GM23338 (cell line): ENCODE results near the gene KRT74. TPM values are rescaled to one million over a fixed set of nuclear protein-coding genes. Genes with fewer than 3 reads are reported as not detected.

Experiments used
- ATAC-seq: fragments of 200-7000 bp; cut with Tn5 transposase; 3 replicates; pipeline ENCODE4 v1.9.1; 2020
- DNase-seq: peaks from one replicate; pipeline ENCODE4 v3.0.0-alpha.2; 2015; ENCODE audit warnings: low spot score
- H2AFZ ChIP-seq: fragments of 200-600 bp; sonication (generic); 2 replicates; pipeline ENCODE4 v1.8.0; 2016; ENCODE audit warnings: antibody characterized with exemption, mild to moderate bottlenecking, moderate library complexity
- H3F3A ChIP-seq: fragments of 200-600 bp; sonication (generic); replicated peaks from 2 replicates; pipeline ENCODE4 v1.8.0; 2017; ENCODE audit warnings: antibody characterized with exemption, mixed run types, low read depth
- H3K27ac ChIP-seq: fragments of 200-600 bp; sonication (generic); 2 replicates; pipeline ENCODE4 v1.6.1; 2016; ENCODE audit warnings: low read depth
- H3K27me3 ChIP-seq: fragments of 200-600 bp; sonication (generic); 2 replicates; pipeline ENCODE4 v1.8.0; 2016; ENCODE audit warnings: mild to moderate bottlenecking, mixed run types, moderate library complexity; ENCODE audit not compliant: insufficient read depth
- H3K36me3 ChIP-seq: fragments of 200-600 bp; sonication (generic); 2 replicates; pipeline ENCODE4 v1.8.0; 2016; ENCODE audit warnings: mild to moderate bottlenecking; ENCODE audit not compliant: insufficient read depth
- H3K4me1 ChIP-seq: fragments of 200-600 bp; sonication (generic); 2 replicates; pipeline ENCODE4 v1.8.0; 2016; ENCODE audit warnings: mild to moderate bottlenecking, moderate library complexity; ENCODE audit not compliant: insufficient read depth
- H3K4me2 ChIP-seq: fragments of 200-600 bp; sonication (generic); 2 replicates; pipeline ENCODE4 v1.7.1; 2017; ENCODE audit warnings: mixed run types
- H3K4me3 ChIP-seq: fragments of 200-600 bp; sonication (generic); 2 replicates; pipeline ENCODE4 v1.6.1; 2016; ENCODE audit warnings: mixed run types
- H3K79me2 ChIP-seq: fragments of 200-600 bp; sonication (generic); replicated peaks from 2 replicates; pipeline ENCODE4 v1.8.0; 2017; ENCODE audit warnings: mild to moderate bottlenecking; ENCODE audit not compliant: insufficient read depth
- H3K9me2 ChIP-seq: fragments of 200-600 bp; sonication (generic); 2 replicates; pipeline ENCODE4 v1.8.0; 2017; ENCODE audit not compliant: insufficient read depth
- H4K20me1 ChIP-seq: fragments of 200-600 bp; sonication (generic); replicated peaks from 2 replicates; pipeline ENCODE4 v1.8.0; 2017; ENCODE audit warnings: mild to moderate bottlenecking; ENCODE audit not compliant: insufficient read depth
- H3K27ac Mint-ChIP-seq: 2 replicates; pipeline ENCODE4 v1.8.0; 2020; ENCODE audit warnings: inconsistent platforms, mild to moderate bottlenecking, moderate library complexity, mixed read lengths
- H3K27me3 Mint-ChIP-seq: 3 replicates; pipeline ENCODE4 v1.8.0; 2022; ENCODE audit warnings: low read depth, mild to moderate bottlenecking, moderate library complexity, mixed read lengths, inconsistent platforms; ENCODE audit not compliant: insufficient read depth, poor library complexity
- H3K36me3 Mint-ChIP-seq: 3 replicates; pipeline ENCODE4 v1.8.0; 2021; ENCODE audit warnings: low read depth, mild to moderate bottlenecking, inconsistent platforms, moderate library complexity, mixed read lengths
- H3K4me1 Mint-ChIP-seq: 3 replicates; pipeline ENCODE4 v1.8.0; 2020; ENCODE audit warnings: mild to moderate bottlenecking, inconsistent platforms, mixed read lengths
- H3K4me3 Mint-ChIP-seq: 3 replicates; pipeline ENCODE4 v1.8.0; 2021; ENCODE audit warnings: moderate library complexity, mild to moderate bottlenecking, inconsistent platforms, mixed read lengths
- H3K9me3 Mint-ChIP-seq: 3 replicates; pipeline ENCODE4 v1.8.0; 2020; ENCODE audit warnings: moderate library complexity, mild to moderate bottlenecking, inconsistent platforms, mixed read lengths
- ETS1 ChIP-seq: IDR thresholded peaks from 2 replicates; pipeline ENCODE4 v1.6.1; 2016; ENCODE audit warnings: antibody characterized with exemption
- EZH2phosphoT487 ChIP-seq: fragments of 200-600 bp; sonication (generic); IDR thresholded peaks from one replicate; pipeline ENCODE4 v1.8.1; 2018; ENCODE audit warnings: antibody characterized with exemption; ENCODE audit not compliant: unreplicated experiment
- JUNB ChIP-seq: IDR thresholded peaks from one replicate; pipeline ENCODE4 v1.6.1; 2016; ENCODE audit warnings: antibody characterized with exemption; ENCODE audit not compliant: unreplicated experiment
- NANOG ChIP-seq: IDR thresholded peaks from 2 replicates; pipeline ENCODE4 v1.6.1; 2016; ENCODE audit warnings: antibody characterized with exemption, borderline replicate concordance
- STAT1 ChIP-seq: IDR thresholded peaks from one replicate; pipeline ENCODE4 v1.6.1; 2016; ENCODE audit warnings: antibody characterized with exemption; ENCODE audit not compliant: unreplicated experiment
- ZNF114 ChIP-seq: fragments of 250-450 bp; sonication (Bioruptor Pico); IDR thresholded peaks from 2 replicates; pipeline ENCODE4 v1.5.0; 2020; ENCODE audit warnings: mild to moderate bottlenecking, moderate library complexity
- ZNF331 ChIP-seq: fragments of 250-450 bp; sonication (Bioruptor Pico); IDR thresholded peaks from 2 replicates; pipeline ENCODE4 v1.5.0; 2020; ENCODE audit warnings: low read depth, mild to moderate bottlenecking, moderate library complexity
- polyA plus RNA-seq: library from polyadenylated mRNA; unstranded; fragments of >200 nt; fragmentation: Nextera tagmentation; extraction: Ambion mirVana; gene quantifications from 2 replicates; pipeline ENCODE4 v1.2.1, GENCODE V29; 2016
- total RNA-seq: library from RNA; depleted of rRNA; stranded (reverse); fragments of >200 nt; shearing (Covaris generic); gene quantifications from 2 replicates; pipeline ENCODE4 v1.2.3, GENCODE V29; 2014
- TF ChIP-seq, protein P1 (sequence below): IDR thresholded peaks from one replicate; pipeline ENCODE4 v1.6.1; 2018; ENCODE audit warnings: antibody characterized with exemption; ENCODE audit not compliant: unreplicated experiment
- TF ChIP-seq, protein P2 (sequence below), 2 experiments: fragments of 200-600 bp in 1 of 2; sonication (generic) in 1 of 2; conservative IDR thresholded peaks; 2 replicates each; pipeline versions ENCODE4 v1.5.1 to v1.6.1; 2016 to 2017; ENCODE audit warnings: antibody characterized with exemption in 2 of 2, low read depth in 2 of 2, mild to moderate bottlenecking in 2 of 2, moderate library complexity in 1 of 2

The KRT74 gene
- total and polyA plus RNA-seq, 2 experiments from 2014 or later: not detected

GRCh38 chr12:52537101-52537500 is 36.5 kb downstream of the KRT74 start (continued):
- no peak for TF ChIP-seq ZNF331 (CRISPR knock-in tag)
- no peak for TF ChIP-seq EZH2phosphoT487
- TF ChIP-seq ETS1: no peak

DNA sequence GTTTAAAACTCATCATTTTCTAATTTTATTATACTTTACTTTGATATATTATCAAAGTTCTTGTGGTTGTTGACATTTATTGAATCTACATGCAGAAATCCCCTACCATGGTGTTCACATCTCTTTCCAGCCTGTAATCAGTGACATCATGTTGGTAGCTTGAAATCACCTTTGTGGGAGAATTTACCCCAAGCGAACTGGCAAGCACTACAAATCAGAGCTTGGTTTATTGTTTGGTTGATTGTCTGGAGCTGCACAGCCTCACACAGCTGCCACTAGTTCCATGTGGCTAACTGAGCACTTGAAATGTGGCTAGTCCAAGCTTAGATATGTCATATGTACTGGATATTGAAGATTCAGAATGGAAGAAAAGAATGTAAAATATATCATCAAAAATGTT is 38.1 kb downstream of the KRT74 start:
- Mint-ChIP-seq H3K27ac (no peak overlapping the region), H3K9me3 (no peaks in the 10 kb centered on the region), H3K4me1 (no peaks in the 10 kb centered on the region), H3K4me3 (no peak overlapping the region), H3K27me3 (peaks cover 11% of the 10 kb centered on the region), H3K36me3 (no peaks in the 10 kb centered on the region)
- TF ChIP-seq STAT1 (no peak), ZNF114 (CRISPR knock-in tag) (no peak), NANOG (no peak), JUNB (no peak), ZNF331 (CRISPR knock-in tag) (no peak)
- TF ChIP-seq, protein P1, sequence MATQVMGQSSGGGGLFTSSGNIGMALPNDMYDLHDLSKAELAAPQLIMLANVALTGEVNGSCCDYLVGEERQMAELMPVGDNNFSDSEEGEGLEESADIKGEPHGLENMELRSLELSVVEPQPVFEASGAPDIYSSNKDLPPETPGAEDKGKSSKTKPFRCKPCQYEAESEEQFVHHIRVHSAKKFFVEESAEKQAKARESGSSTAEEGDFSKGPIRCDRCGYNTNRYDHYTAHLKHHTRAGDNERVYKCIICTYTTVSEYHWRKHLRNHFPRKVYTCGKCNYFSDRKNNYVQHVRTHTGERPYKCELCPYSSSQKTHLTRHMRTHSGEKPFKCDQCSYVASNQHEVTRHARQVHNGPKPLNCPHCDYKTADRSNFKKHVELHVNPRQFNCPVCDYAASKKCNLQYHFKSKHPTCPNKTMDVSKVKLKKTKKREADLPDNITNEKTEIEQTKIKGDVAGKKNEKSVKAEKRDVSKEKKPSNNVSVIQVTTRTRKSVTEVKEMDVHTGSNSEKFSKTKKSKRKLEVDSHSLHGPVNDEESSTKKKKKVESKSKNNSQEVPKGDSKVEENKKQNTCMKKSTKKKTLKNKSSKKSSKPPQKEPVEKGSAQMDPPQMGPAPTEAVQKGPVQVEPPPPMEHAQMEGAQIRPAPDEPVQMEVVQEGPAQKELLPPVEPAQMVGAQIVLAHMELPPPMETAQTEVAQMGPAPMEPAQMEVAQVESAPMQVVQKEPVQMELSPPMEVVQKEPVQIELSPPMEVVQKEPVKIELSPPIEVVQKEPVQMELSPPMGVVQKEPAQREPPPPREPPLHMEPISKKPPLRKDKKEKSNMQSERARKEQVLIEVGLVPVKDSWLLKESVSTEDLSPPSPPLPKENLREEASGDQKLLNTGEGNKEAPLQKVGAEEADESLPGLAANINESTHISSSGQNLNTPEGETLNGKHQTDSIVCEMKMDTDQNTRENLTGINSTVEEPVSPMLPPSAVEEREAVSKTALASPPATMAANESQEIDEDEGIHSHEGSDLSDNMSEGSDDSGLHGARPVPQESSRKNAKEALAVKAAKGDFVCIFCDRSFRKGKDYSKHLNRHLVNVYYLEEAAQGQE: no peak
- TF ChIP-seq, protein P2, sequence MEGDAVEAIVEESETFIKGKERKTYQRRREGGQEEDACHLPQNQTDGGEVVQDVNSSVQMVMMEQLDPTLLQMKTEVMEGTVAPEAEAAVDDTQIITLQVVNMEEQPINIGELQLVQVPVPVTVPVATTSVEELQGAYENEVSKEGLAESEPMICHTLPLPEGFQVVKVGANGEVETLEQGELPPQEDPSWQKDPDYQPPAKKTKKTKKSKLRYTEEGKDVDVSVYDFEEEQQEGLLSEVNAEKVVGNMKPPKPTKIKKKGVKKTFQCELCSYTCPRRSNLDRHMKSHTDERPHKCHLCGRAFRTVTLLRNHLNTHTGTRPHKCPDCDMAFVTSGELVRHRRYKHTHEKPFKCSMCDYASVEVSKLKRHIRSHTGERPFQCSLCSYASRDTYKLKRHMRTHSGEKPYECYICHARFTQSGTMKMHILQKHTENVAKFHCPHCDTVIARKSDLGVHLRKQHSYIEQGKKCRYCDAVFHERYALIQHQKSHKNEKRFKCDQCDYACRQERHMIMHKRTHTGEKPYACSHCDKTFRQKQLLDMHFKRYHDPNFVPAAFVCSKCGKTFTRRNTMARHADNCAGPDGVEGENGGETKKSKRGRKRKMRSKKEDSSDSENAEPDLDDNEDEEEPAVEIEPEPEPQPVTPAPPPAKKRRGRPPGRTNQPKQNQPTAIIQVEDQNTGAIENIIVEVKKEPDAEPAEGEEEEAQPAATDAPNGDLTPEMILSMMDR (conservative IDR thresholded peaks at IDR 0.05; ENCODE audit: low read depth in 2 of 2): no peak
- no peak overlapping the region for H3K4me3 ChIP-seq
- no peaks in the 10 kb centered on the region for H3K27me3 ChIP-seq
- H3F3A ChIP-seq: no peaks in the 10 kb centered on the region
- H4K20me1 ChIP-seq: no peaks in the 10 kb centered on the region
- no peak overlapping the region for H2AFZ ChIP-seq
- no peak overlapping the region for H3K27ac ChIP-seq
- H3K9me2 ChIP-seq: no peaks in the 10 kb centered on the region
- DNase-seq (no peak), ATAC-seq (no peak)
- no peaks in the 10 kb centered on the region for H3K36me3 ChIP-seq
- H3K79me2 ChIP-seq: no peaks in the 10 kb centered on the region
- no peaks in the 10 kb centered on the region for H3K4me1 ChIP-seq
- H3K4me2 ChIP-seq: no peak overlapping the region
